Measurements from ENCODE around the gene CAMTA1.

CAMTA1 gene

GRCh38 chr1:7296968-7297367, 511.7 kb downstream of the CAMTA1 start:
- no peak for DNase-seq

DNA sequence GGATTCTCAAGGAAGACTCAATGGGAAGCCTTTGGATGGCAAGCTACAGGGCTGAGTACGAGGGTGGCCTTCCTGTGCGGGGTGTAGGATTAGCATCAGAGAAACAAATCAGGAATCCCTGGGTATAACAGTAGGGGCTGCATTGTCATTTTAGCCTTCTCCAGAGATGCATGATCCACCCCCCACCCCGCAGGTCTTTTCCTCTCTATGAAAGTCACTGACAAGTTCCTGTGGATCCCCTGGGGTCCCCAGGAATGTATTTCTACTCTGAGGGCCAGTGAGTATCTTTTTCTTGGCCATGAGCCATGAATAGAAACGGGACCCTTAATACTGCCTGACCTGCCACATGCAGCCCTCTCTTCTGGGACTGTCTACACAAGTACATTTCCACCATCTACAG, 512.9 kb downstream of the CAMTA1 start:
- no peak for DNase-seq

GRCh38 chr1:7298749-7299151, 513.5 kb downstream of the CAMTA1 start:
- DNase-seq: no peak

DNA sequence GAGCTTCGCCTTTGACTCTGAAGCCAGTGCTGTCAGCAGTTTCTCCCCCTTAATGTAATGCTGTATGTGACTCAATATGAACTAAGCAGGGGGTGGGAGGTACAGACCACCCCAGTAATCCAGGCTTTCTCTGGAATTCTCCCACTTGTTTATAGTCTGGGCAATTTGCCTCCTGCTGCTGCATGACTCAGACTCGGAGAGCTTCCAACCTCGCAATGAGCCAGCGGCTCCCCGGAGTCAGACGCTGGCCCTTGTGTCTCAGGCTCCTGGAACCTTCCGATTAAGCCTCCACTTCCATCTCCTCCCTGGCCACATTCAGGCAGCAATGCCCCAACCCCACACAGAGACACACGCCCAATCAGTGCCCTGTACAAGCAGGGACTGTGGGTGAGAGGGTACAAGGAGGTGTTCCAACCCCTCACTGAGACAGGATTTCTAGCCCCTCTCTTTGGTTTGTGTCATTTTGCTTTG, 514.1 kb downstream of the CAMTA1 start:
- DNase-seq: no peak

DNA sequence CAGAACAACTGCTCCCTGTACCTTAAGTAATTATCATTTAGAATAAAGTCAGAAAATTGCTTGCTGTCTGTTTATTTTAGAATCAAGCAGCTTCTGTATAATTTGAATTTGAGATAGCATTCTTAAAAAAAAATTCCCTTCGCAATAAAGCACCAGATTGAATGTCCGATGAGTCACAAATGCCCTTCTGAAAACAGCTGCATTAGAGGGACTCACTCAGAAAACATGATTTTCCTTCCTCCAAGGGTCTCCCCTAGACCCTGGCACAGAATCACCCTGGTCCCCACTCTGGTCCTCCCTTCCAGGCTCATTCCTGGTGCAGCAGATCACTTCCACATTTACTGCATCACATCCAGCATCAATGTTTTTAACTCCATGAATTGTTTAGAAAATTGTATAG, 514.7 kb downstream of the CAMTA1 start:
- DNase-seq: no peak

DNA sequence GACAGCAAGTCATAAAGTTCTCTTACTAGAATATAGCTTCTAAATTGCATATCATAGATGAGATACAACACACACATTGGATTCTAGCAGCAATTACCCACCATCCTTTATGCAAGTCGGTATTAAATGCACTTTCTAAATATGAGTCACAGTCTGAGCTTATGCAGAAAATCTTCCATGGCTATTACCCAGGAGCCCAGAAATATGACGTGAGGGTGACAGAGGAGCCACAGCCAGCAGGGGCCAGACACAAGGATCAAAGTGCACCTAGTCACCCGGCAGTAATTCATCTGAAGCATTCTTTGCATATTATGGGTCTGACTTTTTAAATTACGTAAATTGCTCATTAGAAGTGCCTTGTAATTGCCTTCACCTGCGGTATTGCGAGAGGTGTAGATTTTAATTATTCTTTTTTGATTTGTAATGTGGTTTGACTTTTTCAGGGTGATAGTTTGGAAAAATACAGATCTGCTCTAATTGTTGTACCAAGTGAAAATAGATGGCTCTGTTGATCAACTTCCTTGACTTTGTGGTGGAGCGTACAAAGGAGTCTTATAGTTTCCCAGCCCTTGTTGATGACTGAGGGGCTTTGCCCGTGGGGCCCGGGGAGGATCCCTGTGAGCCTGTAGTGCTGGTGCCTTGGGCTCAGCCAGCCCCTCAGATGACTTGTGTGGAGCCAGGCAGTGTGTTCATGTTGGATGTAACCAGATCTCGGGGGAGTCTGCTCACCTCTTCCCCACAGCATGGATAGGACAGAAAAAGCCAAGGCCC, 515.8 kb downstream of the CAMTA1 start:
- no peak for DNase-seq

- DNase-seq: no peak
Observed at GRCh38 chr1:7301664-7301981, 516.4 kb downstream of the CAMTA1 start.

- no peak for DNase-seq
Observed at GRCh38 chr1:7302126-7302525, 516.9 kb downstream of the CAMTA1 start.

- no peak for DNase-seq
Observed at GRCh38 chr1:7302873-7303272, 517.6 kb downstream of the CAMTA1 start.

DNA sequence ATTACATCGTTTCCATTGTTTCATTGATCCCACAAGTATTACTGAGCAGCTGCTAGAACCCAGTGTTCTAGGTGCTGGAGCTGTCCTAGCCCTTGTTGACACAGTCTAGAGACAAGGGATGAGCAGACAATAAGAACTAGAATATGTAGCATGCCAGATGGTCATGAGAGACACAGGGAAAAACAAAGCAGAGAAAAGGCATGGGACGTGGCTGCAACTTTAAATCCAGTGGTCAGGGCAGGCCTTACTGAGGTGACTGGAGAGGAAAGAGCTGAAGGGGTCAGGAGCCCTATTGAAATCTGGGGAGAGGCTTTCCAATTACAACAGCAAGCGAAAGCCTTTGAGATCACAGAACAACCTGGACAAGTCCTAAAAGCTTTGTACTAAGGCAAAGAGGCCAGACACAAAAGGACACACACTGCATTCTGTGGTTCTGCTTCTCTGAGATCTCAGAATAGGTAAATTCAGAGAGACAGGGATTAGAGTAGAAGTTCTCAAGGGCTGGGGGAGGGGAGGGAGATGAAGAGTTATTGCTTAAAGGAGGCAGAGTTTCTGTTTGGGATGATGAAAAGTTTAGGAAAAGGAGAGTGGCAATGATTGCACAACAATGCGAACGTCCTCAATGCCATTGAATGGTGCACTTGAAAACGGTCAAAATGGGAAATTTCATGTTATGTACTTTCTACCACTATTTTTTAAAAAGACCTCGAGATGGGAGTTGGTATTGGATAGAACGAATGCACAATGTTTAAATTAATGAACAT, 518.5 kb downstream of the CAMTA1 start:
- no peak for DNase-seq

DNA sequence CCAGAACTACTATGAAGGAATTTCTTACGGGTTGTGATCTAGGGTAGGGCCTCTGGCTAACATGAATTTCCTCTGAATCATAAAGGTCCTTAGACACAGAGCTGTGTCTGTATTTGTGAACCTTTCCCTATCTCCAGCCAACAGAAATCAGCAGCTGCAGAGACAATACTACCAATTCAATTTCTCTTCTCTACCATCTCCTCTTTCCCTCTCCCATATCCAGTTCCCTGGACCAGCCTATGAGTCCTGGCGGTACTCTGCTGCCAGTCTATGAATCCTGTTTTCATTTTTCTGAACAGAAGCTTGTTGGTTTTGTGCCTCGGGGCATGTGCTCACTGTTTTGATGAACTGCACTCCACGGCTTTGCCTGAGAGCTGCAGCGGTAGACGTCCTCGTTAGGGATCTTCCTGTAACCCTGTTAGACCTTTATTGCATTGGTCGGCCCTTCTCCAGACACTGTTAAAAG, 527.9 kb downstream of the CAMTA1 start:
- DNase-seq: no peak

- no peak for DNase-seq
Observed at GRCh38 chr1:7313826-7314225, 528.6 kb downstream of the CAMTA1 start.

DNA sequence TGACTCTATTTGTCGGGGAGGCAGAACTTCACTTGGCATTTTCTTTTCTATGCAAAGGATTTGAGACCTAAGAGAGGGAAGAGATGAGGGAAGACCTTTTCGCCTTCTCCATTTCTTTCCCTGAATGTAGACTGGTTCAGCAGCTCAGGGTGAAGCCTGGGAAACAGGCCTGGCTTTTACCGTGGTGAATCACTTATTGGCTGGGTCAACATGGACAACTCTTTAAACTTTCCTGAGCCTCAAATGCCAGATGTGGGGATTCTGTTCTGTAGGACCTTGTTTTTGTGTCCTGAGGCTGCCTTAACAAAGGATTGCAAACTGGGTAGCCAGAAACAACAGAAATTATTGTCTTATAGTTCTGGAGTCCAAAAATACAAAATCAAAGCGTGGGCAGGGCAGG, 530.1 kb downstream of the CAMTA1 start:
- no peak for DNase-seq

DNA sequence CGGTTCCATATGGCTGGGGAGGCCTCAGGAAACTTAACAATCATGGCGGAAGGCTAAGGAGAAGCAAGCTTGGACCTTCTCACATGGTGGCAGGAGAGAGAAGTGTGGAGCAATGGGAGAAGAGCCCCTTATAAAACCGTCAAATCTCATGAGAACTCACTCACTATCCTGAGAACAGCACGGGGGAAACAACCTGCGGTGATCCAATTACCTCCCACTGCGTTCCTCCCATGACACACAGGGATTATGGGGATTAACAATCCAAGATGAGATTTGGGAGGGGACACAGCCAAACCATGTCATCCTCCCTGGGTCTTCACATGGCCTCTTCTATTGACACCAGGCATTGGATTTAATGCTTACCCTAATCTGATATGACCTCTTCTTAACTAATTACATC, 530.7 kb downstream of the CAMTA1 start:
- DNase-seq: no peak

GRCh38 chr1:7317888-7318287, 532.6 kb downstream of the CAMTA1 start:
- no peak for DNase-seq

GRCh38 chr1:7319196-7319595, 533.9 kb downstream of the CAMTA1 start:
- no peak for DNase-seq

GRCh38 chr1:7320661-7321060, 535.4 kb downstream of the CAMTA1 start:
- no peak for DNase-seq

- DNase-seq: no peak
Observed at GRCh38 chr1:7322283-7322785, 537.1 kb downstream of the CAMTA1 start.

DNA sequence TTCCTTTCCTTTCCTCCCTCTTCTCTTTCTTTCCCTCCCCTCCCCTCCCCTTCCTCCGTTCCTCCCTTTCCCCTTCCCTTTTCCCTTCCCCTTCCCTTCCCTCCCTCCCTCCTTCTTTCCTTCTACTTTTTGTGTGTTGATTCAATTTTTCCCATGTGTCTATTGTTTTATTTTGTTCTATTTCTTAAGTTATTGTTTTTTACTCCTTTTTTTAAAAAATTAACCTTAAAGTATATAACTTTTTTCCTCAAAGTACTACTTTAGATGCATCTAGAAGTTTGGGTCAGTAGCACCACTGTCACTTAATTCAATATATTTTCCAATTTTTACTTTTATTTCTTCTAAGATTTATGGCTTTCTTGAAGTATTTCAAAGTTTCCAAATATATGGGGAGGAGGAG, 537.7 kb downstream of the CAMTA1 start:
- no peak for DNase-seq

DNA sequence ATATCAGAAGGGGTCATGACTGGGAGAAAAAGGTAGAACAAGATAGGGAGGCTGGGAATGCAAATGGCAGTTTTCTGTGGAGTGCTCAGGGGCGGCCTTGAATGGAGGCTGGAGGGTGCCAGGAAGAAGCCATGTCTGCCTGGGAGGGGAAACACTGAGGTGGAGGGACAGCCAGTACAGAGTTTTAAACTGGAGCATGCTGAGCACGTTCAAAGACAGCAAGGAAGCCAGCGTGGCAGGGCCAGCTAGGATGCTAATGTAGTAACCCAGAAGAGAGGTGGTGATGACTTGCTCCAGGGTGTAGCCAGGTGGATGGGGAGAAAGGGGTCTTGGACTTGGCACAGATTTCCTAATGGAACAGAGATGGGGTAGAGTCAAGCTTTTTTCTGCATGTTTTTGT, 540.0 kb downstream of the CAMTA1 start:
- DNase-seq: no peak

DNA sequence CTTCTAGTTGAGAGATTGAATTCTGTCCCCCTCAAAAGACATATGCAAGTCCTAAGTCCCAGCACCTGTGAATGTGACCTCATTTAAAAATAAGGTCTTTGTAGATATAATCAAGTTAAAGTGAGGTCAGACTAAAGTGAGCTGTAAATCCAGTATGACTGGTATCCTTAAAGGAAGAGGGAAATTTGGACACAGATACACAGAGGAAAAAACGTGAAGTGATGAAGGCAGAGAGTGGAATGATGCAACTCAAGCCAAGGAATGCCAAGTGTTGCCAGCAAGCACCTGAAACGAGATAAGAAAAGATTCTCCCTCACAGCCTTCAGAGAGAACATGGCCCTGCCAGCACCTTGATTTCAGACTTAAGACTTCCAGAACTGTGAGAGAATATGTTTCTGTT, 541.1 kb downstream of the CAMTA1 start:
- no peak for DNase-seq

- no peak for DNase-seq
Observed at GRCh38 chr1:7327849-7328248, 542.6 kb downstream of the CAMTA1 start.

DNA sequence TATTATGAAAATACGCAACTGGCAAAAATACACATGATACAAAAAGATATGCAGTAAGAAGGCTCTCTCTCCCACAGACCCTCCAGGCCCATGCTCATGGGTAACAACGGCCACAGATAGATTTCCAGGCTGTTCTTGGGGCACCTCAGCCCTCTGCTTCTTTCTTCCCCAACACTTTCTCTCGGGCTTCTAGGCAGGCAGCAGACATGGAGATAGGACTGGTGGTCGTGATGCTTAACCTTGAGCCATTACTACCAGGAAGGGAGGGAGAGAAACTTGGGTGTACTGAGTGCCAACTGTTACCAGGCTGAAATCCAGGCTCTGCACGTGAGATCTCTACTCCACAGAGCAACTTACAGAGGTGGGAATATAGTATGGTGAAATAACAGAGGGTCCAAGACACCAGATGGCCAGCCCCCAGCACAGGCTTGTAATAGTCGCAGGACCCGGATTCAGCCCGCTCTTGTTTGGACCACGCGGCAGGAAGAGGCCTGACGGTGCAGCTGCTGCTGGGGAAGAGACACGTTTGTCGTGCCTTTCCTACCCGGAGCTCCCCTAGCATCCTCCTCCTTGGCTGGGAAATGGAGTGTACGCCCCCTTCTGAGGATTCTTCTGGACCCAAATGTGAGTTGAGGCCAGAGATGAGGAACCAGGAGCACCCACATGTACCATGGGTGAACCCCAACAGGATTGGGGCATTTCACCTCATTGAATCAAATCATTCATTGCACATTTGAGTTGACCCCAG, 544.8 kb downstream of the CAMTA1 start:
- no peak for DNase-seq

All from suppressor macrophage (primary cell).